HepG2 (cell line): Measurements from ENCODE around the gene CYB5D1. TPM values are rescaled to one million over a fixed set of nuclear protein-coding genes. Genes with fewer than 3 reads are reported as not detected.

Source experiments
- ARHGAP35 ChIP-seq: sonication (generic); formaldehyde crosslinking; IDR thresholded peaks from 2 replicates; pipeline ENCODE4 v1.9.0; 2022; ENCODE audit warnings: mild to moderate bottlenecking, inconsistent platforms, moderate library complexity, missing genetic modification reagents, borderline replicate concordance
- FOXM1 ChIP-seq: sonication (generic); formaldehyde crosslinking; IDR thresholded peaks from 2 replicates; pipeline ENCODE4 v1.5.0; 2020; ENCODE audit warnings: missing genetic modification reagents
- FOXO4 ChIP-seq: sonication (generic); formaldehyde crosslinking; conservative IDR thresholded peaks from 2 replicates; pipeline ENCODE4 v1.8.1; 2023; ENCODE audit warnings: missing genetic modification reagents
- KAT7 ChIP-seq: IDR thresholded peaks from 2 replicates; pipeline ENCODE4 v1.6.1; 2018; ENCODE audit warnings: borderline replicate concordance, missing compliant biosample characterization
- NCOA2 ChIP-seq: sonication (generic); formaldehyde crosslinking; IDR thresholded peaks from 2 replicates; pipeline ENCODE4 v1.8.0; 2022; ENCODE audit warnings: inconsistent platforms
- POLR2AphosphoS5 ChIP-seq: IDR thresholded peaks from 2 replicates; pipeline ENCODE4 v1.6.1; 2012; ENCODE audit warnings: low read depth, low read length
- SMAD1 ChIP-seq: sonication (generic); formaldehyde crosslinking; IDR thresholded peaks from 2 replicates; pipeline ENCODE4 v1.4.0; 2020; ENCODE audit warnings: missing genetic modification reagents, low read depth, mild to moderate bottlenecking, borderline replicate concordance
- SMAD9 ChIP-seq: sonication (generic); formaldehyde crosslinking; IDR thresholded peaks from 2 replicates; pipeline ENCODE4 v1.5.1; 2020; ENCODE audit warnings: mild to moderate bottlenecking, missing genetic modification reagents
- TEAD3 ChIP-seq: optimal IDR thresholded peaks from 2 replicates; pipeline ENCODE3; 2016; ENCODE audit warnings: borderline replicate concordance
- XBP1 ChIP-seq: sonication (generic); formaldehyde crosslinking; IDR thresholded peaks from 2 replicates; pipeline ENCODE4 v1.5.0; 2020; ENCODE audit warnings: missing genetic modification reagents
- ZNF138 ChIP-seq: sonication (generic); formaldehyde crosslinking; IDR thresholded peaks from 2 replicates; pipeline ENCODE4 v1.5.0; 2020; ENCODE audit warnings: mild to moderate bottlenecking, low read depth, missing genetic modification reagents
- ZNF142 ChIP-seq: sonication (generic); formaldehyde crosslinking; IDR thresholded peaks from 2 replicates; pipeline ENCODE4 v1.4.0; 2020; ENCODE audit warnings: missing genetic modification reagents
- ZNF280D ChIP-seq: sonication (generic); formaldehyde crosslinking; IDR thresholded peaks from 2 replicates; pipeline ENCODE4 v1.5.1; 2020; ENCODE audit warnings: mild to moderate bottlenecking, missing genetic modification reagents
- ZNF563 ChIP-seq: sonication (generic); formaldehyde crosslinking; IDR thresholded peaks from 2 replicates; pipeline ENCODE4 v1.8.0; 2022; ENCODE audit warnings: mild to moderate bottlenecking, moderate library complexity, missing genetic modification reagents
- ZNF841 ChIP-seq: sonication (generic); formaldehyde crosslinking; IDR thresholded peaks from 2 replicates; pipeline ENCODE4 v1.8.1; 2023; ENCODE audit warnings: missing genetic modification reagents, borderline replicate concordance
- ZXDC ChIP-seq: sonication (generic); formaldehyde crosslinking; IDR thresholded peaks from 2 replicates; pipeline ENCODE4 v1.5.0; 2020; ENCODE audit warnings: mild to moderate bottlenecking, missing genetic modification reagents
- polyA plus RNA-seq, 8 experiments: library from polyadenylated mRNA; depleted of rRNA in 3 of 8; stranded (reverse) in 7 of 8; unstranded in 1 of 8; fragments of >200 nt; fragmentation: Illumina TruSeq in 4 of 8; extraction: Trizol in 4 of 8; gene quantifications; 2 replicates each; pipeline versions ENCODE4 v1.2.1 to v1.2.3, GENCODE V29; 2011 to 2016; ENCODE audit warnings: low read depth in 4 of 8, missing spikeins in 1 of 8, mixed read lengths in 1 of 8; ENCODE audit not compliant: insufficient read depth in 1 of 8
- total RNA-seq, 5 experiments: library from RNA; depleted of rRNA; stranded (reverse); fragments of >200 nt; fragmentation: Illumina TruSeq; extraction: Trizol; gene quantifications; 2 replicates each; pipeline ENCODE4 v1.2.3, GENCODE V29; 2016; ENCODE audit warnings: low read depth in 1 of 5

CYB5D1 gene
- total and polyA plus RNA-seq, 2 of the 13 experiments (the other 11 are each of a cell fraction or from before 2014, with no cell fraction given): 8.9 to 17.0 TPM

- TF ChIP-seq ZNF563 (CRISPR knock-in tag) (0 out of 2 replicates have a peak, but pooled peaks have one; percentile 31), ARHGAP35 (CRISPR knock-in tag) (no peak), ZXDC (CRISPR knock-in tag) (no peak), ZNF142 (CRISPR knock-in tag) (peak; percentile 47; the same call in 1 of the 2 replicates), FOXM1 (CRISPR knock-in tag) (no peak), SMAD9 (CRISPR knock-in tag) (no peak), ZNF841 (CRISPR knock-in tag) (peak; percentile 18; the same call in 1 of the 2 replicates), POLR2AphosphoS5 (peak; percentile 71), XBP1 (CRISPR knock-in tag) (no peak), KAT7 (CRISPR knock-in tag) (peak; percentile 48; the same call in 1 of the 2 replicates), SMAD1 (no peak), ZNF280D (CRISPR knock-in tag) (peak; percentile 7; the same call in 1 of the 2 replicates), ZNF138 (CRISPR knock-in tag) (no peak), TEAD3 (no peak), FOXO4 (CRISPR knock-in tag) (no peak), NCOA2 (CRISPR knock-in tag) (no peak)
Observed at GRCh38 chr17:7835814-7836595, 21.8 kb upstream of the CYB5D1 start (continued).
